ENCODE results near the gene NOL11. TPM values are rescaled to one million over a fixed set of nuclear protein-coding genes. Genes with fewer than 3 reads are reported as not detected.
A peak's percentile ranks its signal among the peaks of the same experiment; 100 is the strongest.

Gene NOL11
- total RNA-seq, 1 experiment from 2014 or later = 66.4 TPM

DNA sequence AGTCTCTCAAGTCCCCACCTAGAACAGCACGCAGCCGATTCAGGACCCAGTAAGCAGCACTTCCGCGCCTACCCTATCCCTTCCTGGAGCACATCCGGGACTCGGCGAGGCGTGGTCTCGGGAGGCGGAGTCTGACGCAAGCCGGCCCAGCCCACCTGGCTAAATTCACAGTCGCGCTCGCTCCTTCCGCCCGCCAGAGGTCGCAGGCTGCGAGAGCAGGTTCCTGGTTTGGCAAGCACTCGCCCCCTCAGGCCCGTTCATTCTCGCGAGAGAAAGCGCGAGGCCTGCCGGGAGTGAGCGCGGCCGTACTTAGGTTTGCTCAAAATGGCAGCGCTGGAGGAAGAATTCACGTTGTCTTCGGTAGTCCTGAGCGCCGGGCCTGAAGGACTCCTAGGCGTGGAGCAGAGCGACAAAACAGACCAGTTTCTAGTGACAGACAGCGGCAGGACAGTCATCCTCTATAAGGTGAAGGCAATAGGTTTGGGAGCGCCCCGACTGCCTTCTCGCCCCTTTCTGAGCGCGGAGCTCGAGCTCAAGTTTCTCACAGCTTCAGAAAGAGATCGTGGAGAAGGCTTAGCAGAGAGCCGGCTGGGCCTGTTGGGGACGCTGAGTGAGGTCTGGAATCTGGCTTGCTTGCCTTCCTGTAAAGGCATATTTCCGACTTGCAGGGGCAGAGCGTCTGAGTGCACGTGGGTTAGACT lies at the start of gene NOL11 (continued):
- TF ChIP-seq GABPB1 (CRISPR knock-in tag; IDR thresholded peaks at IDR 0.05) (peak; percentile 98), NFATC4 (CRISPR knock-in tag; IDR thresholded peaks at IDR 0.05) (no peak), ARID4B (CRISPR knock-in tag; IDR thresholded peaks at IDR 0.05; ENCODE audit: borderline replicate concordance) (peak; percentile 92), ZNF671 (CRISPR knock-in tag; IDR thresholded peaks at IDR 0.05) (no peak), GRHL2 (CRISPR knock-in tag; IDR thresholded peaks at IDR 0.05; ENCODE audit: insufficient replicate concordance, severe bottlenecking) (no peak), FOXK1 (CRISPR knock-in tag; IDR thresholded peaks at IDR 0.05) (no peak; the same call in 1 of the 2 replicates), SMAD4 (CRISPR knock-in tag; IDR thresholded peaks at IDR 0.05) (no peak), ZNF138 (CRISPR knock-in tag; conservative IDR thresholded peaks at IDR 0.05) (no peak), USF1 (CRISPR knock-in tag; IDR thresholded peaks at IDR 0.05) (peak; percentile 38; the same call in 1 of the 2 replicates), MXD4 (CRISPR knock-in tag; IDR thresholded peaks at IDR 0.05; ENCODE audit: borderline replicate concordance) (no peak), ZNF423 (CRISPR knock-in tag; IDR thresholded peaks at IDR 0.05) (no peak), AFF4 (CRISPR knock-in tag; IDR thresholded peaks at IDR 0.05; ENCODE audit: borderline replicate concordance) (no peak)
- TF ChIP-seq, protein P1, sequence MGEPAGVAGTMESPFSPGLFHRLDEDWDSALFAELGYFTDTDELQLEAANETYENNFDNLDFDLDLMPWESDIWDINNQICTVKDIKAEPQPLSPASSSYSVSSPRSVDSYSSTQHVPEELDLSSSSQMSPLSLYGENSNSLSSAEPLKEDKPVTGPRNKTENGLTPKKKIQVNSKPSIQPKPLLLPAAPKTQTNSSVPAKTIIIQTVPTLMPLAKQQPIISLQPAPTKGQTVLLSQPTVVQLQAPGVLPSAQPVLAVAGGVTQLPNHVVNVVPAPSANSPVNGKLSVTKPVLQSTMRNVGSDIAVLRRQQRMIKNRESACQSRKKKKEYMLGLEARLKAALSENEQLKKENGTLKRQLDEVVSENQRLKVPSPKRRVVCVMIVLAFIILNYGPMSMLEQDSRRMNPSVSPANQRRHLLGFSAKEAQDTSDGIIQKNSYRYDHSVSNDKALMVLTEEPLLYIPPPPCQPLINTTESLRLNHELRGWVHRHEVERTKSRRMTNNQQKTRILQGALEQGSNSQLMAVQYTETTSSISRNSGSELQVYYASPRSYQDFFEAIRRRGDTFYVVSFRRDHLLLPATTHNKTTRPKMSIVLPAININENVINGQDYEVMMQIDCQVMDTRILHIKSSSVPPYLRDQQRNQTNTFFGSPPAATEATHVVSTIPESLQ (CRISPR knock-in tag; IDR thresholded peaks at IDR 0.05) = no peak
- TF ChIP-seq, protein P2, sequence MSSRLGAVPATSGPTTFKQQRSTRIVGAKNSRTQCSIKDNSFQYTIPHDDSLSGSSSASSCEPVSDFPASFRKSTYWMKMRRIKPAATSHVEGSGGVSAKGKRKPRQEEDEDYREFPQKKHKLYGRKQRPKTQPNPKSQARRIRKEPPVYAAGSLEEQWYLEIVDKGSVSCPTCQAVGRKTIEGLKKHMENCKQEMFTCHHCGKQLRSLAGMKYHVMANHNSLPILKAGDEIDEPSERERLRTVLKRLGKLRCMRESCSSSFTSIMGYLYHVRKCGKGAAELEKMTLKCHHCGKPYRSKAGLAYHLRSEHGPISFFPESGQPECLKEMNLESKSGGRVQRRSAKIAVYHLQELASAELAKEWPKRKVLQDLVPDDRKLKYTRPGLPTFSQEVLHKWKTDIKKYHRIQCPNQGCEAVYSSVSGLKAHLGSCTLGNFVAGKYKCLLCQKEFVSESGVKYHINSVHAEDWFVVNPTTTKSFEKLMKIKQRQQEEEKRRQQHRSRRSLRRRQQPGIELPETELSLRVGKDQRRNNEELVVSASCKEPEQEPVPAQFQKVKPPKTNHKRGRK (CRISPR knock-in tag; IDR thresholded peaks at IDR 0.05; ENCODE audit: borderline replicate concordance) = no peak

Measured in WTC11 (cell line).